ENCODE measurements around the gene METTL18. TPM values are rescaled to one million over a fixed set of nuclear protein-coding genes. Genes with fewer than 3 reads are reported as not detected.

METTL18 gene
- total RNA-seq, result 6.1 TPM
- long read RNA-seq, partial matches to known transcripts, result 1 of 5 reads
- long read RNA-seq, other reads (novel, unspliced or antisense), result 0 of 5 reads

DNA sequence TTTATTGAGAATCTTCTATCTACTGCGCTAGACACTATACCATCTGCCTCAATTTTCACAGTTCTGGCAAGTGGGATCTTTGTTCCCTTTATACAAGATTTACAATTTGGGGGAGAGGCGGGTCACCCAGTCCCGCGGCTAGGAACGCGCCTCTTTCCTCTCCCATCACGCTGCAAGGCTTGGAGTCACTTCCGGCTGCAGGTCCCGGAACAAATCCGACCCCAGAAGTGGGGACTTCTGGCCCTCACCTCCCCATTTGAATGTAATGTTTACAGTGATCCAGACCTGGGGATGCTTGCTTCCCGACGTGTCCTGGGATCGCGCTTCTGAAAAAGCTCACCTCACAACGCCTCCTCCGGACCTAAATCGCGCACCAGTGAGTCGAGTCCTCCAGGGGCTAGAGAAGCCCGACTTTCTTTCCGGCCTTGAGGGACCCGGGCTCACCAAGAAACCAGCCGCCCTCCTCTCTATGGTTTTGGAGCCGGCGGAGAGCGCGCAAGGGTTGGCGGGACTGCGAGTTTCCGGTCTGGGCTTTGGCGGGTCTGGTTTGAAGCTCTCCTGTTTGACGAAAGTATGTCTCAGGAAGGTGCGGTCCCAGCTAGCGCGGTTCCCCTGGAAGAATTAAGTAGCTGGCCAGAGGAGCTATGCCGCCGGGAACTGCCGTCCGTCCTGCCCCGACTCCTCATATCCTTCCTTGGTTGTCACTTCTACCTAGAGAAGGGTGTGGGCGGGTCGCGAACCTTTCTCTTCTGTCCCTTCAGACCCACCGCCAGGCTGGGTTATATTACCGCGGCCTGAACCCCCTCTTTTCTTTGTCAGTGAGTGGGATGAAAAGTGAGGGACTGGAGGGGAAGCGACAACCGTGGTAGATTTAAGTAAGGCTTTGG lies at the start of gene METTL18:
Gene METTL18, minus strand, starts transcription at position 378 of the 887 bp plus-strand sequence. CDS start 1,212 bp downstream, outside the sequence.
- Histone ChIP-seq H3K4me3 (peak within 1 kb of the TSS; percentile 70), H3K36me3 (peaks cover 9% of the 10 kb centered on the region), H3K27me3 (no peaks in the 10 kb centered on the region), H3K9me3 (no peaks in the 10 kb centered on the region), H3K4me1 (peaks cover 5% of the 10 kb centered on the region), H3K27ac (peak within 1 kb of the TSS; percentile 88)
- DNase-seq (peak; percentile 94), ATAC-seq (peak; percentile 100)
- intact Hi-C loops (cut with DNase I), result no loop called here
- TF ChIP-seq, protein P1, sequence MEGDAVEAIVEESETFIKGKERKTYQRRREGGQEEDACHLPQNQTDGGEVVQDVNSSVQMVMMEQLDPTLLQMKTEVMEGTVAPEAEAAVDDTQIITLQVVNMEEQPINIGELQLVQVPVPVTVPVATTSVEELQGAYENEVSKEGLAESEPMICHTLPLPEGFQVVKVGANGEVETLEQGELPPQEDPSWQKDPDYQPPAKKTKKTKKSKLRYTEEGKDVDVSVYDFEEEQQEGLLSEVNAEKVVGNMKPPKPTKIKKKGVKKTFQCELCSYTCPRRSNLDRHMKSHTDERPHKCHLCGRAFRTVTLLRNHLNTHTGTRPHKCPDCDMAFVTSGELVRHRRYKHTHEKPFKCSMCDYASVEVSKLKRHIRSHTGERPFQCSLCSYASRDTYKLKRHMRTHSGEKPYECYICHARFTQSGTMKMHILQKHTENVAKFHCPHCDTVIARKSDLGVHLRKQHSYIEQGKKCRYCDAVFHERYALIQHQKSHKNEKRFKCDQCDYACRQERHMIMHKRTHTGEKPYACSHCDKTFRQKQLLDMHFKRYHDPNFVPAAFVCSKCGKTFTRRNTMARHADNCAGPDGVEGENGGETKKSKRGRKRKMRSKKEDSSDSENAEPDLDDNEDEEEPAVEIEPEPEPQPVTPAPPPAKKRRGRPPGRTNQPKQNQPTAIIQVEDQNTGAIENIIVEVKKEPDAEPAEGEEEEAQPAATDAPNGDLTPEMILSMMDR (IDR thresholded peaks at IDR 0.05), result no peak

DNA sequence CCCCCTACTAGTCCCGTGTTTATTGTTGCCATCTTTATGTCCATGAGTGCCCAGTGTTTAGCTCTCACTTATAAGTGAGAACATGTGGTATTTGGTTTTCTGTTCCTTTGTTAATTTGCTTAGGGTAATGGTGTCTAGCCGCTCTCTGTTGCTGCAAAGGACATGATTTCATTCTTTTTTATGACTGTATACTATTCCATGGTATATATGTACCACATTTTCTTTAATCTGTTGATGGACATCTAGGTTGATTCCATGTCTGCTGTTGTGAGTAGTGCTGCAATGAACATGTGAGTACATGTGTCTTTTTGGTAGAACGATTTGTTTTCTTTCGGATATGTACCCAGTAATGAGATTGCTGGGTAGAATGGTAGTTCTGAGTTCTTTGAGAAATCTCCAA lies 44.2 kb upstream of the METTL18 start:
- TF ChIP-seq, protein P1 (IDR thresholded peaks at IDR 0.05), result no peak
- no peak overlapping the region for H3K27ac ChIP-seq
- no peak for DNase-seq
- no peak for ATAC-seq
- no peak overlapping the region for H3K4me3 ChIP-seq
- H3K4me1 ChIP-seq, result no peaks in the 10 kb centered on the region
- H3K27me3 ChIP-seq, result no peaks in the 10 kb centered on the region
- no peaks in the 10 kb centered on the region for H3K9me3 ChIP-seq
- H3K36me3 ChIP-seq, result peaks cover 8% of the 10 kb centered on the region
- intact Hi-C loops (cut with DNase I), result no loop called here

DNA sequence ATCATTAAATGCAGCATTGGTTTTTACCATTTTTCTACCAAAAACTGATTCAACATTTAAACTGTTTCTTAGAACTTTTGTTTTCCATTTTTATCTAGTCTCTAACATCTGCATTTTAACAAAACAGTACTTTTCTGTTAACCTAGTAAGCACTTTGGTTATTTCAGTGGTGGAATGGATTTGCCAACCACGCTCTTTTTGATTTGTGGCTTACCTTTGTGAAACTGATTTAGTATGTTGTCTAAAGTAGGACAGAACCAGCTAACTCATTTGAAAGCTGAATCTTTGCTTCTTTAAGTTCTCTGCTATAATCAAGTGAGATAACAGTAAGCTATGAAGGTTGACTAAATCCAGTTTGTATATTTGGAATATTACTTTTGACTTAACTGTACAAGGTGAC lies 41.5 kb upstream of the METTL18 start:
- ATAC-seq (no peak), DNase-seq (no peak)
- no peak overlapping the region for H3K27ac ChIP-seq
- TF ChIP-seq, protein P1 (IDR thresholded peaks at IDR 0.05), result no peak
- no peaks in the 10 kb centered on the region for H3K27me3 ChIP-seq
- no peaks in the 10 kb centered on the region for H3K4me1 ChIP-seq
- intact Hi-C loops (cut with DNase I), result no loop called here
- H3K4me3 ChIP-seq, result no peak overlapping the region
- no peaks in the 10 kb centered on the region for H3K9me3 ChIP-seq
- peaks cover 13% of the 10 kb centered on the region for H3K36me3 ChIP-seq

DNA sequence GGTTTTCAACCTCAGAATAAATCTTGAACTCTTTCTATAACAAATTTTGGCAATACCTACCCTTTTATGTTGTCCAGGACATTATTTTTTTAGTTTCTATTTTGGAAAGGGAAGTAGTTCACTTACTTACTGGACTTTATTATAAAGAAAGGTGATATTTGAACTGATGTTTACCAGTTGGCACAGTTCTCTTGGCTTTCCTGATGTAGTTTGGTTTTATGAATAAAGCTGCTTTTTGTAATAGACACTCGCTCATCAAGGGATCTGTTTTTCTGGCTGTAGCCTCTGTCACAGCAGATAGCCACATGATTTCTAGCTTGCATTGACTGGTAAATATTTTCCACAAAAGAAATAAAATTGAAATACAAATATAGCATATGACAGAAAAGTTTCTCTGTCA lies 40.9 kb upstream of the METTL18 start:
- H3K4me1 ChIP-seq, result no peaks in the 10 kb centered on the region
- H3K36me3 ChIP-seq, result peaks cover 16% of the 10 kb centered on the region
- H3K9me3 ChIP-seq, result no peaks in the 10 kb centered on the region
- no peak overlapping the region for H3K4me3 ChIP-seq
- no peak for DNase-seq
- TF ChIP-seq, protein P1 (IDR thresholded peaks at IDR 0.05), result no peak
- no peaks in the 10 kb centered on the region for H3K27me3 ChIP-seq
- no peak for ATAC-seq
- no peak overlapping the region for H3K27ac ChIP-seq
- intact Hi-C loops (cut with DNase I), result no loop called here

DNA sequence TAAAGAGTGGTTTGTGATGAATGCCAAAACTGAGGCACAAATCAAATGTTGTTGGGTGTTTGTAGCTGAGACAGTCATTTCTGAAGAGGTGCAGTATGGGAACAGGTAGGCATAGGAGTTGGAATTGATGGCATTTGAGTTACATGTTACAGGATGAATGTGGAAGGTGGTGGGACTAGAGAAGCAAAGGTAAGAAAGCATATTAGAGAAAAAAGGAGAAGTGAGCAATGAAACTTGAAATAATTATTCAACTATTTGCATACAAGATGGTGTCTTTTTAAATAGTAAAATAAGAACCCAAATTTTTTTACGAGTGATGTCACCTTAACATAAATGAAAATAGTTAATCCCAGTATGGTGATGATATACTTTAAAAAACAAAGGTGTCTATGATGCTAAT lies 40.2 kb upstream of the METTL18 start:
- Histone ChIP-seq H3K4me3 (no peak overlapping the region), H3K27me3 (no peaks in the 10 kb centered on the region), H3K4me1 (no peaks in the 10 kb centered on the region), H3K36me3 (peaks cover 20% of the 10 kb centered on the region), H3K27ac (no peak overlapping the region), H3K9me3 (no peaks in the 10 kb centered on the region)
- intact Hi-C loops (cut with DNase I), result no loop called here
- ATAC-seq (no peak), DNase-seq (no peak)
- TF ChIP-seq, protein P1 (IDR thresholded peaks at IDR 0.05), result no peak
